ENCODE measurements around the gene HNRNPA0.
"Not testable (repeated sequence)": the region's sequence is repeated elsewhere in the genome, so short reads cannot be mapped to it uniquely, and the experiment has no call there.

The HNRNPA0 gene

DNA sequence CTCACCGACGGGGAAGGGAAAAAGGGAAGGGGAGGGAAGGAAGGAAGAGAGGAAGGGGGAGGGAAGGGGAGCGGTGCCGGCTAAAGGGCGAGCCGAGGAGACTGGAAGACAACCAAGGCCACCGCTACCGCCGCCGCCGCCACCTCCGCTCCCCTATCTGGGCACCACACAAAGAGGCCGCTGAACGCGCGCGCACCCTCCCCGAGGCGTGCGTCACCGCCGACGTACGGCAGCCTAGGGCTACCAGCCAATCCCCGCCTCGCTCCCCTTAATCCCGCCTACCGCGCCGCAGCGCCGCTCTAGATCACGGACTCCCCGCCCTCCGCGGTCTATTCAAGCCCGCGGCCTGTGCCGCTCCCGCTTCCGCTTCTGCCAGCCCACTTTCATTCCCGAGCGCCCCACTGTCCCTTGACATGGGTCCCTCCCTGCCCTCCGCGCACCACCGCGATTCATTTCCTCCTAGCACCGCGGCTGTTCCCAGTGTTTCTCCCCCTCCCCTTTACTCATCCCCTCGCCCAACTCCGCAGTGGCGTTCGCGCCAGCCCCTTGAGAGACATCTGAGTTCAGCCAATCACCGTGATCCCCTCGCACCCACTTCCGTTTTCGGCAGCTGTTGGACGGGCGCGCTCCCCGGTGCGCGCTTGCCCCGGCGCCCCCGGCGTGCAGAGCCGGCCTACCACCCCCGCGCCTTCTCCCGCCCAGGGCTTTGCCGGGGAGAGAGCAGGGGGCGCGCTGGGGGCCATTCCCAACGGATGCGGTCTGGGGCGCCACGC, at the start of gene HNRNPA0:
Gene HNRNPA0, minus strand, starts transcription at position 176 of the 773 bp plus-strand sequence. CDS start 297 bp downstream, outside the sequence.
- DNase-seq: peak; percentile 82 to 100 (median 98)

DNA sequence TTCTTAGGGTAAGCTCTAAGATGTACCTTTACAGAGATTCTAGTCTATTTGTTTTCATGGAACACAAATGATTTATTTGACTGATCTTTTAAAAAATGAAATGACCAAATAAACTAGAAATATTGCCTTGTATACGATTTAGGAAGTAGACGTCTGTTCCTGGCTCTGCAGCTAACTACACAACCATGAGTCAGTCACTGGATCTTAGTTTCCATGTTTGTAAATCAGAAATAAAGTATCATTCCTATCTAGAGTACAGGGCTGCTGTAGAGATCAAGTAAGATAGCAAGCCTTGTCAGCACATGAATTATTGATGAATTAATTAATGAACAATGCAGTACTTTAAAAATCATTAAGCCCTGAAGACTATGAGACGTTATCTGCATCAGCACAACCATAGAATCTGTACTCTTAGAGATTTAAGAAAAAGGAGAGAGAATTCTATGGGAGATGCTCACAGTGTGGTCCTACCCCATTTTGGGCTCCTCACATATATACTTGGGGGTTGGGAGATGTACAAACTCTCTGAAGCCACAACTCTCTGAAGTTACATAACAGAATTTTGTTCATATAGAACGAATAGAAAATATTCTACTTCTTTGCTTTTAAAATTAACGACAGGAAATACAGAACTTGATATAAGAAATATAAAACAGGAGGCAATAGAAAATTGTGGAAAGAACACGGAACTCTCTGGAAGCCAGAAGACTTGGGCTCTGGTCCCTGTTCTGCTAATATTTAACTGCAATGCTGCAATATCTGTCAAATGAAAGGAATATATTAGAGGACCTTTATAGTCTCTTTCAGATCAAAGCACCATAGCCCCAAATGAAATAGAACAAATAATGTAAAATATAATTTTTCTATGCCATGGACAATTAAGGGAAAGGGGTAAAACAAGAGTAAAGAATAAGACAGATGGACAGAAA, 48.4 kb upstream of the HNRNPA0 start:
- DNase-seq: no peak

- DNase-seq: no peak
These were observed 46.7 kb upstream of the HNRNPA0 start for GRCh38 chr5:137800700-137801411.

DNA sequence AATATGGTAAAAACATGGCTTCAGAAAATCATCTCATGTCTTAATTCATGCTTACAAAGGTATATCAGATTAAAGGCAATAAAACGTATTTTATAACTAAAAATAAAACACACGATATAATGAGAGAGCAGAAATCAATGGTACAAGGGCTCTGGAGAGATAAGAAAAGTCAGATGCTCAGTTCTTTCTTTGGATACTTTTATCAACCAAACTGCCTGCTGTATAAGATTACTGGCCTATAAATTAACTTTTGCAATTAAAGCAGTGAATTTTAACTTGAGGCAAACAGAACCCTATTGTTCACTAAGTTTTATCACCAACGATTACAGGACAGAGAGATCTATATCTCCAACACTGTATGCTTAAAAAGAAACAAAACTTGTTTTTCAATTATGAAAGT, 42.1 kb upstream of the HNRNPA0 start:
- DNase-seq: no peak

GRCh38 chr5:137794863-137795262, 40.7 kb upstream of the HNRNPA0 start:
- DNase-seq: no peak

GRCh38 chr5:137792303-137792702, 38.1 kb upstream of the HNRNPA0 start:
- no peak for DNase-seq

- no peak for DNase-seq
These were observed 37.6 kb upstream of the HNRNPA0 start for GRCh38 chr5:137791799-137792198.

- DNase-seq: no peak
These were observed 37.2 kb upstream of the HNRNPA0 start for GRCh38 chr5:137791387-137791786.

- DNase-seq: not testable (repeated sequence)
These were observed 34.4 kb upstream of the HNRNPA0 start for GRCh38 chr5:137788560-137788959.

GRCh38 chr5:137782984-137783536, 28.9 kb upstream of the HNRNPA0 start:
- peak in 4 of 56 donors; percentile 3 to 13 (median 5) for DNase-seq

GRCh38 chr5:137782055-137782454, 27.9 kb upstream of the HNRNPA0 start:
- DNase-seq: no peak

- DNase-seq: no peak
These were observed 24.8 kb upstream of the HNRNPA0 start for GRCh38 chr5:137778772-137779564.

- not testable (repeated sequence) for DNase-seq
These were observed 13.8 kb upstream of the HNRNPA0 start for GRCh38 chr5:137767937-137768336.

DNA sequence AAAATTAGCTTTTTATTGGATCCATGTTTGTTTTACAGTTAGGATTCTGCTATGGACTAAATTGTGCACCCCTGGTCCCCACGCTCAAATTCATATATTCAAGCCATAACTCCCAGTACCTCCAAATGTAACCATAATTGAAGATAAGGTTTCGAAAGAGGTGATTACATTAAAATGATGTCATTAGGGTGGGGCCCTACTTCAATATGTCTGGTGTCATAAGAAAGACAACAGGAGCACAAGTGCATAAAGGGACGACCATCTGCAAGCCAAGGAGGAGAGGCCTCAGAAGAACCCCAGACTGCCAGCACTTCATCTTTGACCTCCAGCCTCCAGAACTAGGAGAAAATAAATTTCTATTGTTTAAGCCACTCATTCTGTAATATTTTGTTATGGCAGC, 7.4 kb upstream of the HNRNPA0 start:
- no peak for DNase-seq

DNA sequence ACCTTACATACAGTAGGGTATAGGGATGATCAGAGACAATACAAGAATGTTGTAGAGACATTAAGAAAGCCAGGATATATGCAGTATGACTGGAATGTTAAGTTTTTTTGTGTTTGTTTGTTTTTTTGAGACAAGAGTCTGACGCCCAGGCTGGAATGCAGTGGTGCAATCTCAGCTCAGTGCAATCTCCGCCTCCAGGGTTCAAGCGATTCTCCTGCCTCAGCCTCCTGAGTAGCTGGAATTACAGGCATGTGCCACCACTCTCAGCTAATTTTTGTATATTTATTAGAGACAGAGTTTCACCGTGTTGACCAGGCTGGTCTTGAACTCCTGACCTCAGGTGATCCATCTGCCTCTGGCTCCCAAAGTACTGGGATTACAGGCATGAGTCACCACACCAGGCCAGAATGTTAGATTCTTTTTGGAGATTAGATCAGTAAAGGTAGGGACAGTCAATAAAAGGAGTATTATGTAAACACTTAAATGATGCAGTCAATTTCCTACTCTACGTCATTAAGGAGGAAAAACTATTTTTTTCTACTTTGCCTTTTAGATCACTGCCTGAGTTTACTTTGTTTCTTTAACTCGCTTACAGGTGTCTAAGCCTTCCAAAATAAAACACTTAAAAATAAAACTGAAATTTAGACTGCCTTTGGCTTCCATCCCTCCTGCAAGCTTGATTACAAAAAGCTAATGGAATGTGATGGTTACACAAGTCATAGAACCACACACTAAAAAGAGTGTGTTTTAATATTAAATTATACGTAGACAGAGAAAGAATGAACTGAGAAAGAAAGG, 6.8 kb upstream of the HNRNPA0 start:
- DNase-seq: no peak

DNA sequence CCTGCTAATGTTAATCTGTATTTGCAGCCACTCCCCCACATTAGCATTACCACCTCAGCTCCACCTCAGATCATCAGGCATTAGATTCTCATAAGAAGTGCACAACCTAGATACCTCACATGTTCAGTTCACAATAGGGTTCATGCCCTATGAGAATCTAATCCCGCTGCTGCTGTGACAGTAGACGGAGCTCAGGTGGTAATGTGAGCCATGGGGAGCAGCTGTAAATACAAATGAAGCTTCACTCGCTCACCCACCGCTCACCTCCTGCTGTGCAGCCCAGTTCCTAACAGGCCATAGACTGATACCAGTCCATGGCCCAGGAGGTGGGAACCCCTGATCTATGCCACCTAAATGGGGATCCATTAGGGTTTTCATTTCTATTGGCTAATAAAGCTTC, 6.1 kb upstream of the HNRNPA0 start:
- no peak for DNase-seq

DNA sequence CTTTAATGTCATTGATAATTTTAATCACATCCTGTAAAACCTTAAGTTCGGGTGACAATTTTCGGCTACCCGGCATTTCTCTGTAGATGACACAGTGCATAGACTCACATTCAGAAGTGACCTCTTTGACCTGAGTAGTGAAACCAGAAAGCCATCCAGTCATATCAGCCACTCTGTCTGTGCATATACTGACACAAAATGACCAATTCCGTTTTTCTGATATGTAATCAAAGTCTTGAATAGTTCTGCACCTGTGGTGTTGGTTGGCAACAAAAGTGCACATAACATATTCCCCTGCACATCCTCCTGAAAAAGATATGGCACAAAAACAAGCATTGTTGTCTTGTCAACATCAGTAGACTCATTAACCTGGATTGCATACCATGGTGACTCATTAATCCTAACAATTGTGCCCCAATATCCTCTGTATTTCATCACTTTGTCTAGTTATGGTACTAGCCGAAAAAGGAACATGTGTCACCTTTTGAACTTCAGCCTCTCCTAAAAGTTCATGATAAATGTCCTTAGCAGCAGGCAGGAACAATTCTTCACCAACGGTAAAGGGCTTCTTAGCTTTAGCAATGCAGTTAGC, 4.6 kb upstream of the HNRNPA0 start:
- no peak for DNase-seq

- DNase-seq: peak in 4 of 56 donors; percentile 5 to 33 (median 19)
These were observed 4.0 kb upstream of the HNRNPA0 start for GRCh38 chr5:137758121-137758520.

DNA sequence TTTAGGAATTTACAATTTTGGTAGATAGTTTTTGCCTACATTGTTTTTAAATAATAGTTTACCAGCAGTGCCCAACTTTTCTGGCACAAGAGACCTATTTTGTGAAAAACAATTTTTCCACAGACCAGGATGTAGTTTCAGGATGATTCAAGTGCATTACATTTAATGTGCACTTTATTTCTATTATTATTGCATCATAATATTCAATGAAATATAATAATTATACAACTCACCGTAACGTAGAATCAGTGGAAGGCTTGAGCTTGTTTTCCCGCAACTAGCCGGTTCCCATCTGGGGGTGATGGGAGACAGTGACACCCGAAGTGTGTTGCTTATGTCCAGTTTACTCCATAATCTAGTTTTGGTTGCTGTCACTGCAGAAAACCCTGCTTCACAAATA, 3.5 kb upstream of the HNRNPA0 start:
- no peak for DNase-seq
